SKM-1 treated with dmso at 0.1 percent for 144 hours (cell line): ENCODE results near the gene ZDHHC13.

Experiments
- DNase-seq: peaks from one replicate; lab custom pipeline; 2025; ENCODE audit not compliant: unreplicated experiment; lab: John Stamatoyannopoulos, UW

Gene ZDHHC13

GRCh38 chr11:19200410-19201201 is 83.6 kb downstream of the ZDHHC13 start:
- DNase-seq = no peak

DNA sequence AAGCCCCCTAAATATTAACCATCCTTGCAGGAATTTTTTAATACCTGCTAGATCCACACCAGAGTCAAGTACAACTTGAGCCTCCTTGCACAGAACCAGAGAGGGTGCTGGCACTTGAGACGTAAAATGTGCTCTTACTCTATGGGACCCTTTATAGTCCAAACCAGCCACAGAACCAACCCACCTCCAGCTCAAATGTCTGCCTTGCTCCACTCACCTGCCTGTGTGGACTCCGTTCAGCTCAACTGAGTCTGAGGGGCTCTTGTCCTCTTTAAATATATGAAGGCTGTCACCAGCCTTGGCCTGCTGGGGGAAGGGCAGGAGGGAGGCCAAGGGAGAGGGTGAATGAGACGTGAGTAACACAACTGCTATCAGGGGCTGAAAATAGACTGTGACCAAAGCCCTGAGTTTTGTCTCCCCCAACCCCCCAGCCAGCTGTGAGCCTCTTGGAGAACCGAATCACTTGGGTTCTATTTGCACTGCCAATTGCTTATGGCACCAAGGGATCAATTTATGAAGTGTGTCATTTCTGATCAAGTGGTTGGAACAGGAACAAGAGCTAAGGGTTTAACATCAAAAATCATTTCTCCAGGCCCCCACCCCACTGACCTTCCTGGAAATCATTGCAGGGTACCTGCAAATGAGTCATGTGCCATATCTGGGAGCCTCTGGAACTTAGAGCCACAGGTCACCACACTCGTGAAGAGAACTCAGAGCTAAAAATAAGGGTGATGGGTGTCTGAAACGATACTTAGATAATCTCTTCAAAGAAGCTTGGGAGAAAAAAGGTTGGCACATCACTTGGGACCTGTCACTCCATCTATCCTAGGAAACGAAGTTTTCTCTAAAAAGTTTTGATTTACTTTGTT is 85.0 kb downstream of the ZDHHC13 start, which contains the start of gene CSRP3:
Gene CSRP3 (minus strand): TSS at position 247 of the 869 bp plus-strand sequence. CDS start 9,535 bp downstream, outside the sequence.
- no peak for DNase-seq

DNA sequence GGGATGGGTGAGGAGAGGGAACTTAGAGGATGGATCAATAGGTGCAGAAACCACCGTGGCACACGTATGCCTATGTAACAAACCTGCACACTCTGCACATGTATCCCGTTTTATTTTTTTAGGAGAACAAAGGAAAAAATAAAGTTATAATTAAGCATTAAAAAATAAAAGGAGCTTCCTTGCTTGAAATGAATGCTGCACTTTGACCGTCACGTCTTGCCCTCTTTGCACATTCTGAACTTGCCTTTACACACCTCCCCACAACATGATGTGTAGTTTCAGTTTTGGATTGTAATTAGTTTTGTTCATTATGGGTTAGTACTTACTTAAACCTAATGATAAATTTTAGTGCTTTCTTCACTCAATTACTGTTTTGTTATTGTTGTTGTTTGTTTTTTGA is 87.9 kb downstream of the ZDHHC13 start:
- DNase-seq = no peak

DNA sequence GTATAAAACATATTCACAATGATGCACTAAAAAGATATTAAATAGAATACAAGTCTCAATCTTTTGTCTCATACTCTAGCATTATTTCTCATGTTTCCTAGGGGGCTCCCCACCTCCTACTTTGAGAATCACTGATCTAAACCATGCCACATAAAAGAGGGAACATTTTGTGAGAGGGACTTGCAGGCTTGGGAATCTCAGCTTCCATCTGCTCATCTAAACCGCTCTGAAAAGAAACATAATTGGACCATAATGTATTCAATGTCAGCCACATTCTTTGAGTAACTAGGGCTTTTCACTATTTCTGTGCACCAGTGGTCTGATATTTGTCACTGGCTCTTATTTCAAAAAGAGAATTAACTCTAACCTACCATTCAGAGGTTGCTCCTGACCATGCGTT is 91.2 kb downstream of the ZDHHC13 start:
- no peak for DNase-seq

DNA sequence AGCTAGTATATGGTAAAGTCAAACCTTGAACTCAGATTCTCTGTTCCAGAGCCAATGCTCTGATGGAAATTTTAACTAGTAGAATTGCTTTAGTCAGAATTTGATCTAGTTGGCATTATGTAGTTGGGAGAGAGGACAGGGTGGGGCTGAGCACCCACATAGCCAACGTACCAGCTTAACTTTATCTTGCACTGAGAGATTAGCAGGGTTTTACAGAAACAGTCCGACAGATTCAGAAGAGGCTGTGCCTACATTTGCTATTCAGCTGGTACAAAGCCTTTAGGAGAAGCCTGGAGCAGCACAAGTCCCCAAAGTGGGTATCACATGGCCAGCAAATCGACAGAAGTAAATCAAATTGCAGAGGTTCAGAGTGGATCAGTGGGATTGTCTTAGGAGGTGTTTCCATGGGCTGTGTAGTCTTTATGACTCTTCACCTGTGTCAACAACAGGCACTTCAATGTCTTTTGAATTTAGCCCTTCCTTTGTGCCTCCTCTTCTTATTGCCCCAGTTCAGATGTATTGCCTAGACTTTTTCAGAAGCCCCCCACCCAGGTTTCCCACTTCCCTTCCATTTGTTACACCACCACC is 92.1 kb downstream of the ZDHHC13 start:
- no peak for DNase-seq

DNA sequence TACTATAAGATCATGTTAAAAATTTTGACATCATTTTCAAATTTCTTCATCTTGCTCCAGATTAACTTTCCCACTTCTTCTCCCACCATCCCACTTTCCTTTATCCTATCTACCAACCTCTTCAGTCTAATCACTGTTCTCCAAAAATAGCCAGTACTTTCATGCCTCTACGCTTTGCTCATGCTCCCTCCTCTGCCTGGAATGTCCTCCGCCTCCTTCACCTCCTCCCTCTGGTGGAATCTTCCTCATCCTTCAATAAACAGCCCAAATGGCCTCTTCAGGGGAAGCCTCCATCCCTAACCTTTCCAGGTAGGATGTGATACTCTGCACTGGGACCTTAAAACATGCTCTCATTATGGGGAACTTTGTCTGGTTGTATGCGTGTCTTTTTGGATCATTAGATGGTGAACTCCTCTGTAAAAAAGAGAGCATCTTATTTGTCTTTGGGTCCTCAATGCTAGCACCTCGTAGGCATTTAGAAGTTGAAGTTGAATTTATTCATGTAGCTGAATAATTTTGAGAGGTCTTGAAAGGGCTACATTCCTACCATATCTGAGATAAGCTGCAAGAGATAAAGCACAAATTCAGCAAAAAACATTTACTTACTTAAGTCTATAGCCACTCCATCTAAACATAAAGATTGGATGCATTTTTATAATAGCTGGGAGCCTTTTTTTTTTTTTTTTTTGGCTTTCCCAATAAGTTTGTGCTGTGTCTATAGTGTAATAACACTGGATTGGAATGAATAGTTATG is 92.8 kb downstream of the ZDHHC13 start:
- no peak for DNase-seq

- peak; percentile 15 for DNase-seq
Measured at GRCh38 chr11:19216021-19216420, 99.1 kb downstream of the ZDHHC13 start.

DNA sequence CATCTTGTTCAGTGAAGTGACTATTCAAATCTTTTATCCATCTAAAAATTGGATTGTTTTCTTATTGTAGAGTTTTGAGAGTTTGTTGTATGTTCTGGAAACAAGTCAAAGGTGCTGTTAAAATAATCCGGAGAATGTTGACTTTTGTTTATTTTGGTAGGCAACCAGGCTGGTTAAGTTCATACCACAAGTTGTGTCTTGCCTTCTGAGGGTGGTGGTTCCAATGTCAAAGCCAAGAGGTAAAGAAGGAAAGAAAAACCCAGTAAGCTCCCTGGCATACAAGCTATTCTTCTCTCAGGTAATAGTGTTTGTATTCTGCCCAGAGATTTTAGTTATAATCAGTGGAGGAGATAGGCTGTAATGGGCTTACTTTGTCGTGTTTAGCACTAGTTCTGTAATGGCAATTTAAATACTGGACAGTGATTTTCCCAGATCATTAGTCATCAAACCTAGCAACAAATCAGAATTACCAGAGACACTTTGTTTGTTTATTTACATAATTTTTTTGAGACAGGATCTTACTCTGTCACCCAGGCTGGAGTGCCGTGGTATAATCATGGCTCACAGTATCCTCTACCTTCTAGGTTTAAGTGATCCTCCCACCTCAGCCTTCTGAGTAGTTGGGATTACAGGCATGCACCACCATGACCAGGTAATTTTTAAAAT is 99.9 kb downstream of the ZDHHC13 start:
- no peak for DNase-seq

DNA sequence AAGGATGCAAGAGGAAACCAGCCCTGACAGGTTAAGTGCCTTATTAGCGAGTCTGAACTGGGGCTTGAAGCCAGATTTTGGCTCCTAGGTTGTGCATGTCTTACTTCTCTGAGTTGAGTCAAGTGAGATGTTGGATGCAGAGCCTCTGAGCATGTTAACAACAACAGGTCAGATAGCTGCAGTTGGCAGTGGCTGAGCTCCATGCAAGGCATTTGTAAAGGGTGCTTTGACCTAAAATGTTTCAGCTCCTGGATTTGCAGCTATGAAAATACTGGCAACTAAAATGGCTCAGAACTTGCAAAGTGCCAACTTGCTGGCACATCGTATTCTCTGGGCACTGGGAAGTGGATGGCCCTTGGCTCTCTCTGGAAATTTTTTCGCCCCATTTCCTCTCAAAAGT is 101.2 kb downstream of the ZDHHC13 start:
- DNase-seq = no peak

DNA sequence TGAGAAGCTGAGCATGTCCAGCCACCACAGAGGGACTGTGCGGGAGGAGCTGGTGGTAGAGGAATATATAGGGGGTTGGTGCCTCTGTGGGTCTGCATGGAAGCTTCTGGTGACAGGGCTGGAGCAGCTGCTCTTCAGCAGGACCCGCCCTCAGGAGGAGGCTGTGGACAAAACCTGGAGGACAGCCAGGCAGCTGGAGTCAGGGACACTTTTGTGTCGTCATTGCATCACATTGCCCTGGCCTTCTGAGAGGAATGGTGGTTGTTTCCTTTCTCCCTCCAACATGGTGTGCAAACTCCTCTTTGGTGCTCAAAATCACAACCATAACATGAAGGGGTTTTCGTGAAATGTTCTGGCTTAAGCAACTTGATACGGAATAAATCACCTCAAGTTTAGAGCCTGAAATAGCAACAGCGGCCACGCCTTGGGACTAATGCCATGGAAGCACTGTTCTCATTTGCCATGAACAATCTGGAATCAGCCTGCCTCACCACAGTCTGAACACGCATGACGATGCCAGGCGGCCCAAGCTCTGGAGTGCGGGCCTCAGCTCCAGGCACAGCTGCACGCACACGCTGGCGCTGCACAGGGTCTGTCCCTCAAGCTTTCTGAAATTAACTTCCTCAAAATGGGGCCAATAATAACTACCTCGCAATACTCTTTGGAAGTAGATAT is 102.0 kb downstream of the ZDHHC13 start:
- DNase-seq = no peak

DNA sequence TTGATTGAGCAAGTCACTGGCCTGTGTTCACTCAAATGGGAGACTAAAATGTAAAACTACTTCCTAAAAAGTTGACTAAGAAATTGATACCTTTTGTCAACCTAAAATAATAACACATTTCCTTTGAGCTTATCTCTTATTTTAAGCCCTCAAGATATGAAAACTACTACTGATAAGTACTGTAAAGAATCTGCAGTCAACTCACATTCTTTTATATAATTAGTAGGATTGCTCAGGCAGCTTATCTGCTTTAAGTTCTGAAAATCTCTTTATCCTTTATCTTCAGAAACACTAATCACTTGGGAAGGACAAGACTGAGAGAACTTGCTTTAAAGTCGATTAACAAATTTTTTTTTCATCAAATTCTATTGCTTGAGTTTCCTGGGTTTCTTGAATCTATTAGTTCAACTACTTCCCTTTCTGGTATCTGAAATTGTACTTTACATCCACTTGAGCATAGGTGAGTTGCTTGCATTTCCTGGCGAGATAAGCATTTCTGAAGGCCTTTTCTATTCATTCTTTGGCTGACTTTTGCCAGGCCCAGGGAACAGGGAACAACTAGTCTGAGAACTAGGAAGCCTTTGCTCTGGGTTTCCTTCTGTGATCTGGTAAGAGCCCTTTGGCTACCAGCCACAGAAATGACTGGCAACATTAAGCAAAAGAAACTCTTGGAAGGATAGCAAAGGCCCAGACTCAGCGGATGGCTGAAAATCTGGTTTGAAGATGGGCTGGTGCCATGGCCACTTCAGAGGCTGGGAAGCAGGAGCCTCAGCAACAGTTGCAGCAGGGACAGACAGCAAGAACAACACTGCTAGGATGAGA is 104.1 kb downstream of the ZDHHC13 start:
- no peak for DNase-seq

- no peak for DNase-seq
Measured at GRCh38 chr11:19225123-19225522, 108.2 kb downstream of the ZDHHC13 start.

- DNase-seq = no peak
Measured at GRCh38 chr11:19225581-19225980, 108.6 kb downstream of the ZDHHC13 start.
